HG03159 (cell line): ENCODE data around the gene ANK2.
A peak's percentile ranks its signal among the peaks of the same experiment; 100 is the strongest.

Experiments used
- ATAC-seq: cut with Tn5 transposase; IDR thresholded peaks from one replicate; pipeline ENCODE4 v1.9.1; 2021; ENCODE audit warnings: mild to moderate bottlenecking, moderate library complexity; ENCODE audit not compliant: unreplicated experiment

Gene ANK2

GRCh38 chr4:113088050-113088449, 38.6 kb downstream of the ANK2 start:
- no peak for ATAC-seq

GRCh38 chr4:113090954-113091353, 41.5 kb downstream of the ANK2 start:
- ATAC-seq: no peak

- no peak for ATAC-seq
These were observed 44.9 kb downstream of the ANK2 start for GRCh38 chr4:113094331-113094730.

- ATAC-seq: no peak
These were observed 45.3 kb downstream of the ANK2 start for GRCh38 chr4:113094802-113095201.

- no peak for ATAC-seq
These were observed 52.2 kb downstream of the ANK2 start for GRCh38 chr4:113101669-113102068.

- ATAC-seq: no peak
These were observed 54.1 kb downstream of the ANK2 start for GRCh38 chr4:113103556-113103955.

- no peak for ATAC-seq
These were observed 56.7 kb downstream of the ANK2 start for GRCh38 chr4:113106108-113106507.

GRCh38 chr4:113109106-113109718, 59.8 kb downstream of the ANK2 start:
- no peak for ATAC-seq

GRCh38 chr4:113112338-113112978, 63.0 kb downstream of the ANK2 start:
- no peak for ATAC-seq

- ATAC-seq: no peak
These were observed 63.7 kb downstream of the ANK2 start for GRCh38 chr4:113113151-113113550.

- no peak for ATAC-seq
These were observed 65.4 kb downstream of the ANK2 start for GRCh38 chr4:113114884-113115283.

GRCh38 chr4:113116414-113117357, 67.2 kb downstream of the ANK2 start:
- ATAC-seq: no peak

- no peak for ATAC-seq
These were observed 67.9 kb downstream of the ANK2 start for GRCh38 chr4:113117358-113117702.

- ATAC-seq: no peak
These were observed 72.6 kb downstream of the ANK2 start for GRCh38 chr4:113122066-113122465.

- no peak for ATAC-seq
These were observed 76.0 kb downstream of the ANK2 start for GRCh38 chr4:113125418-113125817.

- no peak for ATAC-seq
These were observed 81.7 kb downstream of the ANK2 start for GRCh38 chr4:113131136-113131535.

- no peak for ATAC-seq
These were observed 82.2 kb downstream of the ANK2 start for GRCh38 chr4:113131621-113132020.

GRCh38 chr4:113141901-113142346, 92.5 kb downstream of the ANK2 start:
- ATAC-seq: peak; percentile 50

GRCh38 chr4:113142351-113142750, 92.9 kb downstream of the ANK2 start:
- no peak for ATAC-seq

GRCh38 chr4:113144091-113144490, 94.6 kb downstream of the ANK2 start:
- ATAC-seq: no peak

- no peak for ATAC-seq
These were observed 95.7 kb downstream of the ANK2 start for GRCh38 chr4:113145147-113145518.
